Mammary epithelial cell (primary cell): ENCODE measurements around the gene PRAMEF17.
"Not testable (repeated sequence)": the region's sequence is repeated elsewhere in the genome, so short reads cannot be mapped to it uniquely, and the experiment has no call there.

ENCODE experiments used
- CTCF ChIP-seq, 2 donors: IDR thresholded peaks in 1 of 2; conservative IDR thresholded peaks in 1 of 2; 2 replicates each; pipeline ENCODE4 v1.5.1; 2011 to 2012; ENCODE audit warnings: inconsistent platforms in 2 of 2, low read length in 2 of 2, mild to moderate bottlenecking in 2 of 2, control low read depth in 1 of 2, low read depth in 1 of 2; ENCODE audit not compliant: insufficient read depth in 1 of 2; ENCODE audit errors: extremely low read depth in 1 of 2
- EZH2 ChIP-seq: IDR thresholded peaks from 2 replicates; pipeline ENCODE4 v1.6.1; 2012; ENCODE audit warnings: low read length, inconsistent platforms, borderline replicate concordance

- not testable (repeated sequence) for TF ChIP-seq EZH2; CTCF (conservative IDR thresholded peaks at IDR 0.05 in 1 of 2, IDR thresholded peaks at IDR 0.05 in 1 of 2; ENCODE audit: extremely low read depth in 1 of 2, insufficient read depth in 1 of 2, low read depth in 1 of 2, low read length in 2 of 2)
These were observed 44.4 kb downstream of the PRAMEF17 start for GRCh38 chr1:13433694-13434358.
